Body of pancreas (tissue), 4 donors: ENCODE measurements around the gene NTN5.

Source experiments
- POLR2A ChIP-seq, 3 donors: fragments of 450-650 bp; IDR thresholded peaks; one replicate each; pipeline ENCODE4 v1.6.1; 2016; ENCODE audit warnings: antibody characterized with exemption in 3 of 3, mild to moderate bottlenecking in 2 of 3
- TF ChIP-seq, protein P1 (sequence below), 7 experiments: fragments of 450-650 bp in 4 of 7; fragments of 200-600 bp in 3 of 7; sonication (generic) in 3 of 7; IDR thresholded peaks; one replicate each; pipeline ENCODE4 v1.5.1; 2016 to 2019; ENCODE audit warnings: antibody characterized with exemption in 7 of 7

DNA sequence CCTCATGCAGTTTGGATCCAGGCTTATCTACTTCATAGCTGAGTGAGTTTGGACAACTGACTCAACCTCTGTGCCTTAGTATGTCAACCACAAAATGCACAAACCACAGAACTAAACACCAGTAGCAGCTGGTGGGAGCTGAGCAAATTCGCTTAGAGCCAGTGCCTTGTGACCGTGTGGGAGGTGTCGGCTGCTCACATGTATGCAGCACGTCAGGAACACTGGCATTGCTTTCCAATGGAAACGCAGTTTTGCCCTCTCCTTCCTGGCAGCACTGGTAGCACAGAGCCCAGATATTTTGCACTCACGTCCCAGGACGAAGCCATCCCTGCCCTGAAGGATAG is 8.3 kb upstream of the NTN5 start:
- TF ChIP-seq, protein P1, sequence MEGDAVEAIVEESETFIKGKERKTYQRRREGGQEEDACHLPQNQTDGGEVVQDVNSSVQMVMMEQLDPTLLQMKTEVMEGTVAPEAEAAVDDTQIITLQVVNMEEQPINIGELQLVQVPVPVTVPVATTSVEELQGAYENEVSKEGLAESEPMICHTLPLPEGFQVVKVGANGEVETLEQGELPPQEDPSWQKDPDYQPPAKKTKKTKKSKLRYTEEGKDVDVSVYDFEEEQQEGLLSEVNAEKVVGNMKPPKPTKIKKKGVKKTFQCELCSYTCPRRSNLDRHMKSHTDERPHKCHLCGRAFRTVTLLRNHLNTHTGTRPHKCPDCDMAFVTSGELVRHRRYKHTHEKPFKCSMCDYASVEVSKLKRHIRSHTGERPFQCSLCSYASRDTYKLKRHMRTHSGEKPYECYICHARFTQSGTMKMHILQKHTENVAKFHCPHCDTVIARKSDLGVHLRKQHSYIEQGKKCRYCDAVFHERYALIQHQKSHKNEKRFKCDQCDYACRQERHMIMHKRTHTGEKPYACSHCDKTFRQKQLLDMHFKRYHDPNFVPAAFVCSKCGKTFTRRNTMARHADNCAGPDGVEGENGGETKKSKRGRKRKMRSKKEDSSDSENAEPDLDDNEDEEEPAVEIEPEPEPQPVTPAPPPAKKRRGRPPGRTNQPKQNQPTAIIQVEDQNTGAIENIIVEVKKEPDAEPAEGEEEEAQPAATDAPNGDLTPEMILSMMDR (IDR thresholded peaks at IDR 0.05): no peak
- TF ChIP-seq POLR2A (IDR thresholded peaks at IDR 0.05): no peak
